ENCODE measurements around the gene EVPLL.
"Not testable (repeated sequence)": the region's sequence is repeated elsewhere in the genome, so short reads cannot be mapped to it uniquely, and the experiment has no call there.

The EVPLL gene

DNA sequence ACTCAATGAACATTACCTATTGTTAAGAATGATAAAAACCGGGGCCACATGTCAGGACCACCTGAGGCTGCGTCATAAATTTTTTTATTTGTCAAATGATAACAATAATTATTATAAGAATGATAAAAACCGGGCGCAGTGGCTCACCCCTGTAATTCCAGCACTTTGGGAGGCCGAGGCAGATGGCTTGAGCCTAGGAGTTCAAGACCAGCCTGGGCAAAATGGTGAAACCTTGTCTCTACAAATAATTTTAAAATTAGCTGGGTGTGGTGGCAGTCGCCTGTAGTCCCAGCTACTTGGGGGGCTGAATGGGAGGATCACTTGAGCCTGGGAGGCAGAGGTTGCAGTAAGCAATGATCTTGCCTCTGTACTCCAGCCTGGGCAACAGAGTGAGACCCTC is 13.4 kb upstream of the EVPLL start:
- in situ Hi-C loops (cut with MboI; ENCODE audit: low pct_unique_long_range_greater_than_20kb, low sequenced_read_pairs, unreplicated experiment) = no loop called here
- TF ChIP-seq, protein P1, sequence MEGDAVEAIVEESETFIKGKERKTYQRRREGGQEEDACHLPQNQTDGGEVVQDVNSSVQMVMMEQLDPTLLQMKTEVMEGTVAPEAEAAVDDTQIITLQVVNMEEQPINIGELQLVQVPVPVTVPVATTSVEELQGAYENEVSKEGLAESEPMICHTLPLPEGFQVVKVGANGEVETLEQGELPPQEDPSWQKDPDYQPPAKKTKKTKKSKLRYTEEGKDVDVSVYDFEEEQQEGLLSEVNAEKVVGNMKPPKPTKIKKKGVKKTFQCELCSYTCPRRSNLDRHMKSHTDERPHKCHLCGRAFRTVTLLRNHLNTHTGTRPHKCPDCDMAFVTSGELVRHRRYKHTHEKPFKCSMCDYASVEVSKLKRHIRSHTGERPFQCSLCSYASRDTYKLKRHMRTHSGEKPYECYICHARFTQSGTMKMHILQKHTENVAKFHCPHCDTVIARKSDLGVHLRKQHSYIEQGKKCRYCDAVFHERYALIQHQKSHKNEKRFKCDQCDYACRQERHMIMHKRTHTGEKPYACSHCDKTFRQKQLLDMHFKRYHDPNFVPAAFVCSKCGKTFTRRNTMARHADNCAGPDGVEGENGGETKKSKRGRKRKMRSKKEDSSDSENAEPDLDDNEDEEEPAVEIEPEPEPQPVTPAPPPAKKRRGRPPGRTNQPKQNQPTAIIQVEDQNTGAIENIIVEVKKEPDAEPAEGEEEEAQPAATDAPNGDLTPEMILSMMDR (IDR thresholded peaks at IDR 0.05; ENCODE audit: extremely low read depth, insufficient read depth, missing control alignments) = no peak
- no peak for DNase-seq (ENCODE audit: low spot score)

DNA sequence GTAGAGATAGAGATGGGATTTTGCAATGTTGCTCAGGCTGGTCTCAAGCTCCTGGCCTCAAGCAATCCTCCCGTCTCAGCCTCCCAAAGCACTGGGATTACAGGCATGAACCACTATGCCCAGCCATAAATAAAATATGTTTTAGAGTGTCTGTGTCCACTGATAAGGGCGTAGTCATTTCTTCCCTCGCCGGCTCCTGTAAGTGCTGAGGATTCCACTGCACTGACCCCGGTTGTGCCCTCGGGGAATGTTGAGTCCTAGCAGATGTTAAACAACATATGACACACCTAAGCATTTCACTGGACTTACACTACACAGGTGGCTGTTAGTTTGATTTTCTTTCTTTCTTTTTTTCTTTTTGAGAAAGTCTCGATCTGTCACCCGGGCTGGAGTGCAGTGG is 8.6 kb upstream of the EVPLL start:
- DNase-seq (ENCODE audit: low spot score) = no peak
- in situ Hi-C loops (cut with MboI; ENCODE audit: low pct_unique_long_range_greater_than_20kb, low sequenced_read_pairs, unreplicated experiment) = no loop called here
- TF ChIP-seq, protein P1 (IDR thresholded peaks at IDR 0.05; ENCODE audit: extremely low read depth, insufficient read depth, missing control alignments) = no peak

DNA sequence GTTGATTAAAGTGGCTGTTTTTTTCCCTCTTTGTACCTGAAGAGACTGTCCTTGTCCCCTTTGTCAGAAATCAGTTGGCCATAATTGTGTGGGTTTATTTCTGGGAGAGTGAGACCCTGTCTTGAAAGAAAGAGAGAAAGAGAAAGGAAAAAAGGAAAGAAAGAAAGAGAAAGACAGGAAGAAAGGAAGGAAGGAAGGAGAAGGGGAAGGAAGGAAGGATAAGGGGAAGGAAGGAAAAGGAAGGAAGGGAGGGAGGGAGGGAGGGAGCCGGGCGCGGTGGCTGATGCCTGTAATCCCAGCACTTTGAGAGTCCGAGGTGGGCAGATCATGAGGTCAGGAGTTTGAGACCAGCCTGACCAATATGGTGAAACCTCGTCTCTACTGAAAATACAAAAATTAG is 6.8 kb upstream of the EVPLL start:
- TF ChIP-seq, protein P1 (IDR thresholded peaks at IDR 0.05; ENCODE audit: extremely low read depth, insufficient read depth, missing control alignments) = no peak
- in situ Hi-C loops (cut with MboI; ENCODE audit: low pct_unique_long_range_greater_than_20kb, low sequenced_read_pairs, unreplicated experiment) = no loop called here
- no peak for DNase-seq (ENCODE audit: low spot score)

DNA sequence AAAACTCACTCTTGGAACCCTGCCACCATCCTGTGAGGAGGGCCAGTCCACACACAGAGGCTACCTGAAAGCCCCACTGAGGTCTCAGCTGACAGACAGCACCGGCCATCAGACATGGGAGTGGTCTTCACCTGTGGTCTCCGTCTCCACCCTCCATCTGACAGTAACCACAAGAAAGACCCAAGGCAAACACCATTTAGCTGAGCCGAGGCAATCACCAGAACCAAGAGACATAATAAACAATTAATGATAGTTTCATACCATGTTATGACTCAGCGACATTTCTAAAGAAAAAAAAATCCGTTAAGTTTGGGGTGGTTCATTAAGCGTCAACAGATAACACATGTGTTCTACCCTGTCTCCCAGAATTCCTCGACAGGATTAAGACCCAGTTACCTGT is 6.1 kb upstream of the EVPLL start:
- in situ Hi-C loops (cut with MboI; ENCODE audit: low pct_unique_long_range_greater_than_20kb, low sequenced_read_pairs, unreplicated experiment) = no loop called here
- DNase-seq (ENCODE audit: low spot score) = peak; percentile 18
- TF ChIP-seq, protein P1 (IDR thresholded peaks at IDR 0.05; ENCODE audit: extremely low read depth, insufficient read depth, missing control alignments) = no peak

DNA sequence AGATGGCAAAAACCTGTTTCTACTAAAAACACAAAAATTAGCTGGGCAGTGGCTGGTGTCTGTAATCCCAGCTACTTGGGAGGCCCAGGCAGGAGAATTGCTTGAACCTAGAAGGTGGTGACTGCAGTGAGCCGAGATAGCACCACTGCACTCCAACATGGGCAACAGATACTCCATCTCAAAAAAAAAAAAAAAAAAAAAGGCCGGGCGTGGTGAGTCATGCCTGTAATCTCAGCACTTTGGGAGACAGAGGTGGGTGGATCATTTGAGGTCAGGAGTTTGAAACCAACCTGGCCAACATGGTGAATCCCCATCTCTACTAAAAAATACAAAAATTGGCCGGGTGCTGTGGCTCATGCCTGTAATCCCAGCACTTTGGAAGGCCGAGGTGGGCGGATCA is 4.4 kb upstream of the EVPLL start:
- in situ Hi-C loops (cut with MboI; ENCODE audit: low pct_unique_long_range_greater_than_20kb, low sequenced_read_pairs, unreplicated experiment); DNase-seq (ENCODE audit: low spot score): not testable (repeated sequence)

DNA sequence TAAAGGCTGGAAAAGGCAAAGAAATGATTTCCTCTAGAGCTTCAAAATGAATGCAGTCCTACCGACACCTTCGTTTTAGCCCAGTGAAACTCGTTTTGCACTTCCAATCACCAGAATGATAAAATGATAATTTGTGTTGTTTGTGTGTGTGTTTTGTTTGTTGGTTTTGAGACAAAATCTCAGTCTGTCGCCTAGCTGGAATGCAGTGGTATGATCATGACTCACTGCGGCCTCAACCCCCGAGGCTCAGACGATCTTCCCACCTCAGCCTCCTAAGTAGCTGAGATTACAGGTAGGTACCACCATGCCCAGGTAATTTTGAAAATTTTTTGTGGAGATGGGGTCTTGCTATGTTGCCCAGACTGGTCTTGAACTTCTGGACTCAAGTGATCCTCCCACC is 3.4 kb upstream of the EVPLL start:
- no peak for DNase-seq (ENCODE audit: low spot score)
- TF ChIP-seq, protein P1 (IDR thresholded peaks at IDR 0.05; ENCODE audit: extremely low read depth, insufficient read depth, missing control alignments) = no peak
- in situ Hi-C loops (cut with MboI; ENCODE audit: low pct_unique_long_range_greater_than_20kb, low sequenced_read_pairs, unreplicated experiment) = no loop called here

DNA sequence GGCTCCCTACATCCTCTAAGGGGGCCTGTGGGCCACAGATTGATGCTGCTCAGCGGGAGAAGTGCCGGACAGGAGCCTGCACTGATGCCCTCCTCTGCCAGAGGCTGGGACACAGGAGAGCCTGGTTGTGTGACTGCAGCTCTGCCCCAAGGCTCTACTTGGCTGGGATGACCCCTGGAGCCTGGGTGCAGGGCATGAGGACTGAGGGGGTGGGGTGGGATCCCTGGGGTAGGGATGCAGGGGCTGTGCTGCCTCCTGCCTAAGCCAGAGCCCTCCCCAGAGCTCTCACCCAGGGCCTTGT is 577 bp downstream of the EVPLL start:
- TF ChIP-seq, protein P1 (IDR thresholded peaks at IDR 0.05; ENCODE audit: extremely low read depth, insufficient read depth, missing control alignments) = no peak
- in situ Hi-C loops (cut with MboI; ENCODE audit: low pct_unique_long_range_greater_than_20kb, low sequenced_read_pairs, unreplicated experiment) = no loop called here
- no peak for DNase-seq (ENCODE audit: low spot score)

DNA sequence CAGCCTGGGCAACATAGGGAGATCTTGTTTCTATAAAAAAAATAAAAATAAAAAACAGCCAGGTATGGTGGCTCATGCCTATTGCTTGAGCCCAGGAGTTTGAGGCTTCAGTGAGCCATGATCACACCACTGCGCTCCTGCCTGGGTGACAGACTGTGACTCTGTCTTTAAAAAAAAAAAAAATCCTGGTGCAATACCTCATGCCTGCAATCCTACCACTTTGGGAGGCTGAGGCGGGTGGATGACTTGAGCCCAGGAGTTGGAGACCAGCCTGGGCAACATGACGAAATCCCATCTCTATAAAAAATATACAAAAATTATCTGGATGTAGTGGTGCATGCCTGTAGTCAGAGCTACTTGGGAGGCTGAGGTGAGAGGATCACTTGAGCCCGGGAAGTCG is 1.0 kb downstream of the EVPLL start:
- in situ Hi-C loops (cut with MboI; ENCODE audit: low pct_unique_long_range_greater_than_20kb, low sequenced_read_pairs, unreplicated experiment) = not testable (repeated sequence)

More for the DNA sequence above, 1.0 kb downstream of the EVPLL start:
- not testable (repeated sequence) for DNase-seq (ENCODE audit: low spot score)

All from GM13977 (cell line).